ENCODE results near the gene NTN1. TPM values are rescaled to one million over a fixed set of nuclear protein-coding genes. Genes with fewer than 3 reads are reported as not detected.
"Not testable (repeated sequence)": the region's sequence is repeated elsewhere in the genome, so short reads cannot be mapped to it uniquely, and the experiment has no call there.

The NTN1 gene
- total and polyA plus RNA-seq, 2 experiments from 2014 or later: 0.11 to 0.21 TPM

DNA sequence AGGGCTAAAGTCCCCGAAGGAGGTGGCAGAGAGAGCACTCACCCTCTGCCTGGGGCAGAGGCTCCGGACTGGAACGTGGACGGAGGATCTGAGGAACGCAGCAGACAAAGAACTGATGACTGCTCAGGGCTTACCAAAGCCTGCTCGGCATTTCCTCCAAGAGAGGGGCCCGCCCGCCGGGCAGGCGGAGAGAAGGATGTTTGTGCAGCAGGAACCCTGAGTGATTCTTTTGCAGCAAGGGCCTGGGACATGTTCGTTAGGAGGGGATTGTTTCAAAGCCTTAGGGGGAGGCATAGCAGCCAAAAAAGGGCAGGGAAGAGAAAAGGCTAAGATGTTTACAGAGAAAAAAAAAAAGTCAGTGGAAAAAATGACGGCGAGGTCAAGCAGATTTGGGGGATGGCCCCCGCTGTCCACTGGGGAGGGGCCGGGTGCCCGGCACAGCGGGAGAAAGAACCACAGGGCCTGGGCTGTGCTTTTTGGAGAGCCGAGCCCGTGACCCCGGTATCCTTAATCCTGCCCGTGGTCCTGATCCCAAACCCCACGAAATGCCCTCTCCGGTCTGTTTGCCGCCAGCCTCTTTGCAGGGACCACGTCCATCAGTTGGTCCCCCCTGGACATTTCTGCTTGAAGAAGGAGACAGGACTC, 129.3 kb downstream of the NTN1 start:
- WGBS, 2 experiments (ENCODE audit: low coverage in 1 of 2, low lambda C conversion rate in 2 of 2, missing lambda C conversion rate in 2 of 2): 33 to 34% methylated on average over 25 of the region's 25 CpGs
- no peak overlapping the region for H3K27ac ChIP-seq
- H3K4me1 ChIP-seq (ENCODE audit: insufficient read depth): no peaks in the 10 kb centered on the region
- DNase-seq: peak; percentile 64
- H3F3A ChIP-seq (ENCODE audit: insufficient read depth): no peaks in the 10 kb centered on the region
- H3K9me3 ChIP-seq (ENCODE audit: low read depth): no peaks in the 10 kb centered on the region
- no peaks in the 10 kb centered on the region for H3K79me2 ChIP-seq (ENCODE audit: insufficient read depth)
- no peaks in the 10 kb centered on the region for H4K20me1 ChIP-seq (ENCODE audit: insufficient read depth)
- in situ Hi-C loops (cut with MboI): no loop called here
- peaks cover 22% of the 10 kb centered on the region for H3K27me3 ChIP-seq (replicated peaks; ENCODE audit: insufficient read depth)
- H3K36me3 ChIP-seq (ENCODE audit: low read depth): no peaks in the 10 kb centered on the region
- 0 out of 2 replicates have a peak overlapping the region, but pooled peaks have one; percentile 20 for H3K4me3 ChIP-seq
- H3K9me2 ChIP-seq (ENCODE audit: insufficient read depth): no peaks in the 10 kb centered on the region
- H3K9ac ChIP-seq: no peak overlapping the region
- H2AFZ ChIP-seq: peak overlapping the region; percentile 64
- no peak overlapping the region for H3K4me2 ChIP-seq (ENCODE audit: unreplicated experiment)
- TF ChIP-seq EZH2 (IDR thresholded peaks at IDR 0.05; ENCODE audit: insufficient read depth, poor library complexity, severe bottlenecking) (no peak), EZH2phosphoT487 (IDR thresholded peaks at IDR 0.05; ENCODE audit: insufficient read depth, low read depth) (no peak)

DNA sequence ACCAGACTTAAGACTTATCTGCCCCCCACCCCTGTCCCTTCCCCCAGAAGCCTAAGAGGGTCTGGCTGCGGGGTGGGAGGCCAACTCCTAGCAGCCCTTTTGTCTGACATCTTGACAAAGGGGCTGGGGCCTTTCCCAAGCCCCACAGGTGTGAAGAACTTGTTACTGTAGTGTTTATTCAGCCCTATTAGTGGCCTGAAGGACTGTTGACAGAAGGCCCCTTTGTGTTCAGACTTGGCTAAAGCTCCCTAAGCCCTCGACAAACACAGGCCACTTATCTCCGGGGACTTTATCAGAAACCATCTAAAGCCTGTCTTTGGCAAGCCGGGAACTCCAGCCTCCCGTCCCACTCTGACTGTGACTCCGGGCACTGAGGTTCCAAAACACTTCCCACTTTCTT, 129.8 kb downstream of the NTN1 start:
- 77 to 80% methylated on average over 6 of the region's 6 CpGs for WGBS, 2 experiments (ENCODE audit: low coverage in 1 of 2, low lambda C conversion rate in 2 of 2, missing lambda C conversion rate in 2 of 2)
- DNase-seq: no peak
- no peaks in the 10 kb centered on the region for H3K36me3 ChIP-seq (ENCODE audit: low read depth)
- H4K20me1 ChIP-seq (ENCODE audit: insufficient read depth): no peaks in the 10 kb centered on the region
- H3K4me2 ChIP-seq (ENCODE audit: unreplicated experiment): no peak overlapping the region
- H2AFZ ChIP-seq: no peak overlapping the region
- H3K27ac ChIP-seq: no peak overlapping the region
- H3K79me2 ChIP-seq (ENCODE audit: insufficient read depth): no peaks in the 10 kb centered on the region
- no peaks in the 10 kb centered on the region for H3K9me2 ChIP-seq (ENCODE audit: insufficient read depth)
- no peaks in the 10 kb centered on the region for H3F3A ChIP-seq (ENCODE audit: insufficient read depth)
- TF ChIP-seq EZH2 (IDR thresholded peaks at IDR 0.05; ENCODE audit: insufficient read depth, poor library complexity, severe bottlenecking) (no peak), EZH2phosphoT487 (IDR thresholded peaks at IDR 0.05; ENCODE audit: insufficient read depth, low read depth) (no peak)
- H3K4me3 ChIP-seq: no peak overlapping the region
- no peaks in the 10 kb centered on the region for H3K4me1 ChIP-seq (ENCODE audit: insufficient read depth)
- in situ Hi-C loops (cut with MboI): no loop called here
- peaks cover 22% of the 10 kb centered on the region for H3K27me3 ChIP-seq (replicated peaks; ENCODE audit: insufficient read depth)
- no peak overlapping the region for H3K9ac ChIP-seq
- H3K9me3 ChIP-seq (ENCODE audit: low read depth): no peaks in the 10 kb centered on the region

DNA sequence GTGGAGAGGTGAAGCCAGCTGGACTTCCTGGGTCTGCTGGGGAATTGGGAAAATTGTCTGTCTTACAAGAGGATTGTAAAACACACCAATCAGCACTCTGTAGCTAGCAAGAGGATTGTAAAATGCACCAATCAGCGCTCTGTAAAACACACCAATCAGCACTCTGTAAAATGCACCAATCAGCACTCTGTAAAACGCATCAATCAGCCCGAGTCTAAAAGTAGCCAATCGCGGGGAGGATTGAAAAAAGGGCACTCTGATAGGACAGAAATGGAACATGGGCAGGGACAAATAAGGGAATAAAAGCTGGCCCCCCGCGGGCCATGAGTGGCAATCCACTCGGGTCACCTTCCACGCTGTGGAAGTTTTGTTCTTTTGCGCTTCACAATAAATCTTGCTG, 130.4 kb downstream of the NTN1 start:
- H4K20me1 ChIP-seq (ENCODE audit: insufficient read depth); H3F3A ChIP-seq (ENCODE audit: insufficient read depth); H3K27ac ChIP-seq; H3K9me3 ChIP-seq (ENCODE audit: low read depth); H3K9me2 ChIP-seq (ENCODE audit: insufficient read depth); H3K4me1 ChIP-seq (ENCODE audit: insufficient read depth); H3K79me2 ChIP-seq (ENCODE audit: insufficient read depth); H3K4me2 ChIP-seq (ENCODE audit: unreplicated experiment); H2AFZ ChIP-seq; H3K9ac ChIP-seq; DNase-seq; H3K4me3 ChIP-seq; in situ Hi-C loops (cut with MboI); H3K36me3 ChIP-seq (ENCODE audit: low read depth): not testable (repeated sequence)
- 91 to 96% methylated on average over 10 of the region's 10 CpGs for WGBS, 2 experiments (ENCODE audit: low coverage in 1 of 2, low lambda C conversion rate in 2 of 2, missing lambda C conversion rate in 2 of 2)
- peaks cover 22% of the 10 kb centered on the region for H3K27me3 ChIP-seq (replicated peaks; ENCODE audit: insufficient read depth)

DNA sequence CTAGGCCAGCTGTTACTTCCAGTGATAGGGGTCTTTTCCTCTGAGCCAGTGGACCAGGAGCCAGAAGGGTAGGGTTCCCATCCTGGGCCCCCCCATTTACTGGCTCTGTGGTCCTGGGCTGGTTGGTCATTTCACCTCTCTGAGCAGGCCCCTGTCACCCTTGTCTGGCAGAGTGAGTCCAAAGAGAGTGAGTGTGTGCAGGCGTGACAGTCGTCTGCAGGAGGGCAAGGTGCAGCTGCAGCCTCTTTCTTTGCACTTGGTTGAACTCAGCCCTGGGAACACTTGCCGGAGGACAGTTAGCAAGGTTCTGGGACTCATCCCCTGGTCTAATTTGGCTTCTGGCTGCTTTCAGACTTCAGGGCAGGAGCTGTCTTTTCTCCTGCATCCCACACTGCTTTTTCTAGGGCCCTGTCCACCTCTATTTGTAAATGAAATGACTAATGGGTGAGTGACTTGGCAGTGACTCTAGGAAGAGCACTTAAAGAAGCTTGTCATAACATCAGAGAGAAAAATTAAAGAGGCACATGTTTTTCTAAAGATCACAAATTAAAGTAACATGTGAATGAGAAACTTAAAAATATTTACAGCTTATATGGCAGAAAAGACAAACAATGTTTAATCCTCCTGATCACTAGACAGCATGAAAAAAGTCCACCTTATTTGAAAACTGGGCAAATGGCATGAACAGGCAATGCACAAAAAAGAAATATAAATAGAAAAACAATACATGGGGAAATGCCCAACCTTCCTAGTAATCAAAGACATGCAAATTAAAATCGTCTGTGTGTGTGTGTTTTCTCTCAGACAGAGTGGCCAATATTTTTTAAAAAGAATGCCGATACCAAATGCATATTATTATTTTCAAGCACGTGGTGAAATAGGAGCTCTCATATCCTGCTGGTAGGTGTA, 137.5 kb downstream of the NTN1 start:
- H3K79me2 ChIP-seq (ENCODE audit: insufficient read depth): no peaks in the 10 kb centered on the region
- H3K4me2 ChIP-seq (ENCODE audit: unreplicated experiment): no peak overlapping the region
- no peaks in the 10 kb centered on the region for H3K9me2 ChIP-seq (ENCODE audit: insufficient read depth)
- DNase-seq: peak; percentile 26
- in situ Hi-C loops (cut with MboI): no loop called here
- 17 to 29% methylated on average over 6 of the region's 6 CpGs for WGBS, 2 experiments (ENCODE audit: low coverage in 1 of 2, low lambda C conversion rate in 2 of 2, missing lambda C conversion rate in 2 of 2)
- H3K27me3 ChIP-seq (replicated peaks; ENCODE audit: insufficient read depth): no peaks in the 10 kb centered on the region
- no peaks in the 10 kb centered on the region for H3K9me3 ChIP-seq (ENCODE audit: low read depth)
- no peak overlapping the region for H3K27ac ChIP-seq
- no peaks in the 10 kb centered on the region for H3F3A ChIP-seq (ENCODE audit: insufficient read depth)
- no peak overlapping the region for H2AFZ ChIP-seq
- H3K9ac ChIP-seq: no peak overlapping the region
- no peak overlapping the region for H3K4me3 ChIP-seq
- H3K4me1 ChIP-seq (ENCODE audit: insufficient read depth): peaks cover 8% of the 10 kb centered on the region; the same call in 1 of the 2 replicates
- H4K20me1 ChIP-seq (ENCODE audit: insufficient read depth): no peaks in the 10 kb centered on the region
- TF ChIP-seq EZH2 (IDR thresholded peaks at IDR 0.05; ENCODE audit: insufficient read depth, poor library complexity, severe bottlenecking) (no peak), EZH2phosphoT487 (IDR thresholded peaks at IDR 0.05; ENCODE audit: insufficient read depth, low read depth) (no peak)
- H3K36me3 ChIP-seq (ENCODE audit: low read depth): no peaks in the 10 kb centered on the region
